HG03439 (cell line): ENCODE data around the gene ZNF598.
"Not testable (repeated sequence)": the region's sequence is repeated elsewhere in the genome, so short reads cannot be mapped to it uniquely, and the experiment has no call there.

Source experiments
- ATAC-seq: cut with Tn5 transposase; IDR thresholded peaks from one replicate; pipeline ENCODE4 v1.9.1; 2021; ENCODE audit warnings: mild to moderate bottlenecking, moderate library complexity; ENCODE audit not compliant: unreplicated experiment

The ZNF598 gene

GRCh38 chr16:2028620-2029220, 19.1 kb upstream of the ZNF598 start:
- no peak for ATAC-seq

DNA sequence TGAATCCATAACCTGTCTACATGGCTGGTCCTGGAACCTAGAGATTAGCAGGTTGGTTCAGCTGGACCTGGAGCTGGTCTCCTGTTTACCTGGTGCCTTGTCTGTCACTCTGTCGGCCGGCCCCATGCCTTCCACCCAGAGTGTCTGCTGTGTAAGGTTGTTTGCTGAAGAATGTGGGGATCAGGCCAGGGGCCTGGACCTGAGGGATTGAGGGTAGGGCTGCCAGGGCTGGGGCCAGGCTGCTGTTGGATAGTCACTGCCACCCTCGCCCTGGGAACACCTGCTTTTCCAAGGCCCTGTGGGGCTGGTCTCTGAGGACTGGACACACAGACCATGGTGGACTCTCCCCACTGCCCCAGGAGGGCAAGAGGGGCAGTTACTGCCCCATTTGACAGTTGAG, 18.5 kb upstream of the ZNF598 start:
- ATAC-seq = no peak

DNA sequence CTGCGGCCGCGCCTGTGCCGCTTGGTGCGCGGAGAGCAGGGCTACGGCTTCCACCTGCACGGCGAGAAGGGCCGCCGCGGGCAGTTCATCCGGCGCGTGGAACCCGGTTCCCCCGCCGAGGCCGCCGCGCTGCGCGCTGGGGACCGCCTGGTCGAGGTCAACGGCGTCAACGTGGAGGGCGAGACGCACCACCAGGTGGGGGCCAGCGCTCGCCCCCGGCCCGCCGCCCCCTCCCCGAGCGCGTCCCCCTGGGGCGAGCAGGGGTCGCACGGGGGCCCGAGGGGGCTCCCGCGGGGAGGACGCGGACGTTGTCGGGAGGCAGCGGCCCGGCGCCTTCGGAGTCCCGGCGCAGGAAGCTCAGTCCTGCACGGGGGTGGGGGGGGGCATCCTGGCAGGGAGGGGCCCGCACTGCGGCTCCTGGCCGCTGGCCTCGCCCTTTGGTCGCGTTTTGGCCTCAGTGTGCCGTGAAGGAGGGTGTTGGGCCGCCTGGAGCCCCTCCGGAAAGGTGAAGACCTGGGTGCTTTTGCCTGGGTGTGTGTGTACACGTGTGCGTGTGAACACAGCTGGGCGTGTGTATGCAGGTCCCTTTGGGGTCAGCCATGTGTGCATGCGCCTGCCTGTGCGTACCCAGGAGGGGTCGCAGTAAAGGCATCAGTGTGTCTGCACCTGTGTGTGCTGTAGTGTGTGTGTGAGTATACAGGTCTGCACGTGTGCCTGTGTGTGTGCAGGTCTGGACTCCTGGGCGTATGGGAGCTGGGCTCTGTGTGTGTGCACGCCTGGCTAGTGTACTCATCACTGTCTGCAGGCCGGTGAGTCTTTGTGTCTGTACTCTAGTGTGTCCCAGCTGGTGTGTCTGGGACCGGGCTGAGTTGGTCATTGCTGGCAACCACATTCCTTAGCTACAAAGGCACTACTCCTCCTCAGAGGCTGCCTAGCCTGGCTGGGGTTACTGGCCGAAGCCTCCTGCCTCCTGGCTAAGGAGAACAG, 17.7 kb upstream of the ZNF598 start:
- no peak for ATAC-seq

DNA sequence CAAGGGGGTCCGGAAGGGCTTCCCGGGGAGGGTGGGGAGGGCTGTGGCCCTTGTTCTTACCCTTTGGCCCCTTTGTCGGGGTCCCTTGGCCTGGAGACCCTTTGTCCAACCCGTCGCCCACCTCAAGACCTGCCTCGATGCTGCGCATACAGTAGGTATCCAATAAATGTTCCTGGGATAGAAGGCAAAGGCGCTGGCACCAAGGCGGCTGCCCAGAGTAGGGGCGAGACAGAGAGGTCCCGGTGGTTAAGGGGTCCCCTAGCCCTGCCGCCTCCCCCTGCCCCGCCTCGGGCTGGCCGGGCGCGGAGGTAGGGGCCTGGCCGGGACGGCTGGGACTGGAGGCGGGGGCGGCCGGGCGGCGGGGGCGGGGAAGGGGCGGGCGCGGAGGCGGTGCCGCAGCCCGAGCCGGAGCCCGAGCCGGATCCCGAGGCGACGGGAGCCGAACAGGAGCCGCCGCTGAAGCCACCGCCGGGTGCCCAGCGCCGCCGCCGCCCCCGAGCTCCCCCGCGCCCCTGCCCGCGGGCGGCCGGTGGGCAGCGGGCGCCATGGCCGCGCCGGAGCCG, 16.9 kb upstream of the ZNF598 start, which contains the start of gene NHERF2:
NHERF2 (plus strand) TSS at position 442 of the 563 bp plus-strand sequence; CDS start at position 546, 104 bp downstream.
- ATAC-seq = no peak

DNA sequence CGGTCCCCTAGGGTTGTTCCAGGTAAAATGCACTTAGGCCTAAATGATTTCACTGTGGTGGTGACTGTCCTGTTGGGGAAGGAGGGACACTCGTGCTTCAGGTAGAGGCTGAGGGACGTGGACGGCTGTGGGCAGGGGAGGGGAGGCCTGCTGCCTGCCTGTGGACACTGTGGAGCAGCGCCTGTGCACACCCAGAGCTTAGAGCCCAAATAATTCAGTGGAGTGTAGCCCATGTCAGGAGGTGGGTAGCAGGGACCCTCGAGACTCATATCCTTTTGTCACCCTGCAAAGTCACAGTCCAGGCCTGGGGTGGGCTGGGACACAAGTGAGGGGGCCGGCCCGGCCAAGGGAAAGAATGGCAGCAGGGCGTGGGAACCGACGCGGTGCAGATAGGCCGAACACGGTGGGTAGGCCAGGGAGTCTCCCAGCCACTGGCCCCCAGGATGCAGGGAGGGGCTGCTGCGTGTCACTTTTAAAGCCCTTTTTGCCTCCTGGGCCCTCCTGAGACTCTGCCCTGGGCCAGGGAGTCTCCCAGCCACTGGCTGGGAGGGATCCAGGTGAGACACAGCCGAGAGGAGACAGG, 16.3 kb upstream of the ZNF598 start:
- ATAC-seq = no peak

DNA sequence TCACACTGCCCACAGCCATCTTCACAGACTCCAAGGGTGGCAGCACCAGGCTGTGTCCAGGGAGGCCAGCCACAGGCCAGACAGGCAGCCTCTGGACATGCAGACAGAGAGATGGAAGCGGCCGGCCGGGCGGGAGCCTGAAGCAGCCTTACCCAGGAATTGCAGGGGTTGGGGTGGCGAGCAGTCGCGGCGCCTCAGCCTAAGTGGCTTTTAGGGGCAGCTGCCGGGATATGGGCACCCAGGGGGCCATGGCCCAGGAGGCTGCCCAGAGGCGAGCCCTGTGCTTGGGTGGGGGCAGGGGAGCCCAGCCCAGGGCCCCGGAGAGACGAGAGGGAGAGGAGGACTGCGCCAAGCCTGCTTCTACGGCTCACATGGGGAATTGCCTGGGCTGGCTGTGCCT, 15.6 kb upstream of the ZNF598 start:
- no peak for ATAC-seq

- ATAC-seq = no peak
Observed at GRCh38 chr16:2024032-2024420, 14.4 kb upstream of the ZNF598 start.

DNA sequence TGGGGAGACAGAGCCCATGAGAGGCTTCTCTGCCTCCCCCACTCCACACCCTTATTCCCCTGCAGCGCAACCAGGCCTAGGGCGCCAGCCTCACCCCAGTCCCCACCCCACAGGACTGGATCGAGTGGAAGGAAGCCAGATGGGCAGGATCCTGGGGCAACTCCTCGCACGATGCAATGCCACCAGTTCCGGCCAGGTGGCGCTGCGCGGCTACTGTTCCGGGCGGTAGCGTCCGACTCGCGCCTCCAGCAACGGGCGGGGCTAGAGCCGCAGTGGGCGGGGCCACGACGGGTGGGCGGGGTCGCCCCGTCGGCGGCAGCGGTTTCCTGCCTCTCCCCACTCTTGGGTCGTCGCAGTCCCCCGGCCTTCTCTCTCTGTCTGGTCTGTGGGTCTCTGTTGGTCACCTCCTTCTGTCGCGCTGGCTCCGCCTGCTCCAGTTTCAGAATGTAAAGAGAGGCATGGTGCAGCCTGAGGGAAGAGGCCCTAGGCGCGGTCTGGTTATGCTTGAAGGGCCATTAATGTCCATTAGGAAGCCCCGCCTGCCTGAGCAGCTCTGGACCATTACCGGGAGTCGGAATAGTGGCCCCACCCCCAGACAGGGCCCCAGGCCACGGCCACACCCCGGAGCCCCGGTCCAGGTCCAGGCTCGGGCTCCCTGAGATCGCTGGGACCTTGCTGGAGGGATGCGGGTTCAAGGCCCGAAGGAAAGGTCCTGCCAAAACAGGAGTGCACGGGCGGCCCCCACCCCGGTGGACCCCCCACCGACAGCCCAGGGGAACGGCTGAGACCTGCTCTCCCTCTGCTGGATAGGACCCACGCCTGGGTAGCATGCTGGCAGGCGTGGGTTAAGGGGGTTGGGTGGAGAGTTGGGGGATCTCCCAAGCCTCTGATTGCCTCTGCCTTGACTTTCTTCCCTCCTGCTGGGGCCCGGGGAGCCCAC, 13.7 kb upstream of the ZNF598 start:
- peak; percentile 65 for ATAC-seq

- ATAC-seq = peak; percentile 14
Observed at GRCh38 chr16:2022723-2023091, 13.1 kb upstream of the ZNF598 start.

GRCh38 chr16:2019921-2020831, 10.6 kb upstream of the ZNF598 start:
- ATAC-seq = no peak

DNA sequence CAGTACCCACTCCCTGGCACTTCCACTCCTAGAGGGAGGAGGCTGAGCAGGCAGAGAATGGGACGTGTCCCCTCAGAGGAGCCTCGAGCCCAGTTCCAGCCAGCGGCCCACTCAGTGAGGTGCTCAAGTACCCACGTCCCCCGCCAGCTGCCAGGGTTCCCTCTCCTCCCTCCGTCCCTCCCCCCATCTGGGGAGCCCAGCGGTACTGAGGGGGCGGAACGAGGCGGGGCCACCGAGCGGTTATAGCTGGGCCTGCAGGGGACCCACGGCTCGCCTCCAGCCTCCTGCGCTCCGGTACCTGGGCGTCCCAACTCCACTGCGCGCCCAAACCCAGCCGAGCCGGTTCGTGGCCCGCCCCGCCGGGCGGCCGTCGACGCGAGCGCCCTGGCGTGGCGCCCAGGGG, 9.9 kb upstream of the ZNF598 start, which contains the start of gene NPW:
NPW (plus strand) TSS at position 268 of the 403 bp plus-strand sequence.
- ATAC-seq = no peak

- no peak for ATAC-seq
Observed at GRCh38 chr16:2016407-2016922, 6.8 kb upstream of the ZNF598 start.

GRCh38 chr16:2015947-2016208, 6.3 kb upstream of the ZNF598 start:
- ATAC-seq = no peak

- ATAC-seq = no peak
Observed at GRCh38 chr16:2015117-2015946, 5.7 kb upstream of the ZNF598 start.

GRCh38 chr16:2013527-2013926, 3.9 kb upstream of the ZNF598 start:
- ATAC-seq = no peak

GRCh38 chr16:2011726-2012125, 2.1 kb upstream of the ZNF598 start:
- ATAC-seq = not testable (repeated sequence)

DNA sequence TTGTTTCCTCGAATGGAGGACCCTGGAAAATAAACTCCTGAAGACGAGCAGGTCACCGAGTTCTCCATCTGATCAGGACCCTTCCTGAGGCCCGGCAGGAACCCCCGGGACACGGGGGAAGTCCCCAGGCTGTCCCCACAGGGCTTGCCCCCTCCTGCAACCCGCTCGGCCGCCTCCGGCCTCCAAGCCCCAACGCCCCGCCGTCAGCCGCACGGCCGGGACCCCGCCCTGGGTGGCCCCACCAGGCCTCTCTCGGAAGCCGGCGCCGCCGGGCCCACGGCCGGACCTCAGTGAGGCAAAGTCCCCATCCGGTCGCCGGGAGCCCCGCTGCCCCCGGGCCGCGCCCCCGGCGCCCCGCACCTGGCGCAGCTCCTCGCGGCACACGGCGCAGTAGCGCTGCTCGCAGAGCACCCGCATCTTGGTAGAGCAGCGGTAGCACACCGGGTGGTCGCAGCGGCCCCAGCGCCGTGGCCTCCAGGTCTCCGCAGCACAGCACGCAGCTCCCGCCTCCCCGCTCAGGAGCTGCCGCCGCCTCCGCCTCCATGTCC, 383 bp downstream of the ZNF598 start:
- ATAC-seq = peak; percentile 33

DNA sequence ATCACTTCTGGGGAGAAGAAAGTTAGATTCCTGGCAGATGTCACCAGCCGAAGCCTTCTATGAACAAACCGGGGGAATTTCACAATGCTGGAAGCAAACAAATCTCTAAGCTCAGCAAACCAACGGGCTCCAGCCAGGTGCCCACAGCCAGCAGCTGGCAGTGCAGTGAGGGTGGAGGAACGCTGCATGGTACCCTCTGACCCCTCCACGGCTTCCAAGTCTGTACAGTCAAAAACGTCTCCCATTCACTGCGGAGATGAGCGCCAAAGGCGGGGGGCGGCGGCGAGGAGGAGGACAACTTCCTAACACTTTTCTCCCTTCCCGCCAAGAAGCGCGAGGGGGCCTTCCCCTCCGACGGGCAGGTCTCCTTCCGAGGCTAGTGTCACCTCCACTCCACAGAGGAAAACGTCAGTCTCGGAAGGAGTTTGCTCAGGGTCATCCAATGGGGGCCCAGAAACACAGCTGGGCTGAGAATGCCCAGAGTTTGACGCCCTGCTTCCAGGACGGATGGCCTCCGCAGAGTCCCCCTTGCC, 924 bp downstream of the ZNF598 start:
- no peak for ATAC-seq
